Measurements from ENCODE around the gene BIN1. TPM values are rescaled to one million over a fixed set of nuclear protein-coding genes. Genes with fewer than 3 reads are reported as not detected.
"Not testable (repeated sequence)": the region's sequence is repeated elsewhere in the genome, so short reads cannot be mapped to it uniquely, and the experiment has no call there.

Gene BIN1
- total RNA-seq, 1 donor from 2014 or later: 47.7 TPM

DNA sequence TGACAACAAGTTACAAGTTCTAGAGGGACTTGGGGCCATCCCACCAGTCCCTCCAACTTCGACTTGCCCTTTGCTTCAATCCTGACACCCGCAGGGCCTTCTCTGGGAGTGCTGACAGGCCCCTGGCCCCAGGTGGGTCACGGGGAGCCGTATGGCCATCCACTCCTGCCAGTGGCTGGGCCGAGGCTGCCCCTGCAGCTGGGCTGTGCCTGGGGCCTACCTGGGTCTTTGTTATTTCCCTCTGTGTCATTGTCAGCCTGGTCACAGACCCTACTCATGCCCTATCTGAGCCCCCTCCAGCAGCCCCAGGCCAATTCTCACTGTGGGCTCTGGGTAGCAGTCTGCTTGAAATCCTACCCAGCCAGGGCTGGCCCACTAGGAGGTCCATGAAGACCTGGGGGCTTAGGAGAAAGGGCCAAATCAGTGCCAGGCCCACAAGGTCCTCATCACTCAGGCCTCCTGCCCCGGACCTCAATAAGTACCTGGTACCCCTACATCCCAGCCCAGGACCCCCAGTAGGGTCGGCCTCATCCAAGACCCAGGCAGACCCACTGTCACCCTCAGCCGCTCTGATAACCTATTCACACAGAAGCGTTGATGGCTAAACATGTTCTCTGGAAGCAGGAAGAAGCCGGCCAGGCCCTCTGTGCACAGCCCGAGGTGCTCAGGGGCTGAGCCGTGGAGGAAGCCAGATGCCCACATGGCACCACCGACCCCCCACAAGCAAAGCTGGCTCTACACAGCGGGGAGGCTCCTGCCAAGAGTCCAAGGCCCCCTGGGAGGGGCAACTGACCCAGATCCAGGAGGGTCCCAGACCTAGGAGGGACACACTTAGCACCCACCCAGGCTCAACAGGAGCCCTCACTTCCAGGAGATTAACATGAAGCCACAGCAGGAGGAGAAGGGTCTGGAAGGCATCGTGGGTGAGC lies 57.7 kb downstream of the BIN1 start:
- DNase-seq (ENCODE audit: low spot score): no peak

DNA sequence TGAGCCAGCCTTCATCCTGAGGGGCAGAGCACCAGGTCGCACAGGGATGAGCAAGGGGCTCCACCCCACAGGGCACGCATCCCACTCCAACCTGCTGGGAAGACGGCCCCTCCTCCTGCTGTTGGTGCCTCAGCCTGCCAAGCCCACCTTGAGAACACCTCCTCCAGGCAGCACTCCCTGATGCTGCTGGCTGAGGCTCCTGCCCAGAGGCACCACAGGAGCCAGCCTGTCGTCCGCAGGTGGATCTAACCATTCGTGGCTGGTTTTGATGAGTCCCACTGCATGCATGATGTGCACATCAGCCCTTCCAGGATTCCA lies 58.4 kb downstream of the BIN1 start:
- no peak for DNase-seq (ENCODE audit: low spot score)

DNA sequence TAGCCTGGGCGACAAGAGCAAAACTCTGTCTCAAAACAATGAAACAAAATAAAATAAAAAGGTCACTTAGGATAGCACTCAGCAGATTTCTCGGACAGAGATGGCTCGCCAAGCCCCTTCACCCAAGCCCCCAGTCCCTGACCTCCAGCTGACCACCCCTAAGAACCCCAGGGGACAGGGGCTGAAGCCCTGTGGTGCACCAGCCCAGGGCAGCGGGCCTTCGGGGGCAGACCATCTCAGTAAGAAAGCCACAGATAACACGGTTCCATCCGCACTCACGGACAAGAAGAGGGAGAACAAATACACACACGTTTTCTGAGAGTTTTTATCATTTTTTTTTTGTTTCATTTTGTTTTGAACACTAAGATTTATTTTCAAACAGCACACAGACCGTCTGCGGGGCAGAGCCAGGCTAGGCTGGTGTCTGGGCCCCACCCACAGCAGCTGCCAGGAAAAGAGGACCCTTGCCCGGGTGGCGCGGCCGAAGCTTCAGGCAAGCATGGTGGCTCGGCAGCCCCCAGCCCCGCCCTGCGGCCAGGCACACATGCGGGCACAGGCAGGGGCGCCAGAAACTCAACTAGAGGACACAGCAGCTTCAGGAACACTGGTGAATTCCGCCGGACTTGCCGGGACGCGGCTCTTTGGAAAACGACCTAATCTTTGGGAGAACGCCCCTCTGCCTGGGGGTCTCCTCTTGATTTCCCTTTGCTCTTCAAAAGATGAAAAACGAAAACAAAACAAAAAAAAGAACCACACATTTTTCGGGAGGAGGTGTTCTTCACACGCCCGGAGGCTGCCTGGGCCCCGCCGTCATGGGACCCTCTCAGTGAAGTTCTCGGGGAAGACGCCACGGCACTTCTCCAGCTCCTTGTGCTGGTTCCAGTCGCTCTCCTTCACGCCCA lies 59.0 kb downstream of the BIN1 start:
- no peak for DNase-seq (ENCODE audit: low spot score)

DNA sequence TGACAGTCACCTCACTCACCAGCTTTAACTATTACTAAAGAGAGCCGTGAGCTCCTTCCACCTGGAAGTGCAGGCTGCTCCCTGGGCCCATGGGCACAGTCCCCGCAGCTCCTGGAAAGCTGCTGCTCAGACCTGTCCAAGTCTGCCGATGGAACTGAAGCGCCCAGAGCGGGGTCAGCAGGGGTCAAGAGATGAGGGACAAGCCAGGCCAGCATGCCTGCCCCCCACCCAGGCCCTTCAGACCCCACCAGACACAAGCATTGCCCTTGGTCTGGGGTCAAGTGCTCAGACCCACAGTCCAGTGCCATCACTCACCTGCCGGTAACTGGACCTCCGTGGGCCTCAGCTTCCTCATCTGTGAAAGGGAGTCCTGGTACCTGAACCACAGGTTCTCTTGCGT lies 59.9 kb downstream of the BIN1 start:
- DNase-seq (ENCODE audit: low spot score): no peak

DNA sequence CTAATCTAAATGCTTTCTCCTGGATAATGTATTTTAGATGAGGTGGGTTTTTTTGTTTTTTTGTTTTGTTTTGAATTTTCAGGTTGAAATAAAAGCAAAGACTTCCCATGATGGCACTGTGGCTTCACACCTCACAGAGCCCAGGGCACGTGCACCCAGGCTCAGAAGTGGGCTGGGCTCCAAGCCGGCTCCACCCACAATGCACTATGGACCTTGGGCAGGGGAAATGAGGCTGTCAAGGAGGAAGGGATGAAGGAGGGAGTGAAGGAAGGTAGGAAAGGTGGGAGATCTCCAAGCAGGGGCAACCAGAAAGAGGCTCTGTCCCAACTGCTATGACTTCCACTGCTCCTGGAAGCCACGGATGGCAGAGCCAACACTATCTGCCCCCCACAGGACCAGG lies 60.4 kb downstream of the BIN1 start:
- no peak for DNase-seq (ENCODE audit: low spot score)

DNA sequence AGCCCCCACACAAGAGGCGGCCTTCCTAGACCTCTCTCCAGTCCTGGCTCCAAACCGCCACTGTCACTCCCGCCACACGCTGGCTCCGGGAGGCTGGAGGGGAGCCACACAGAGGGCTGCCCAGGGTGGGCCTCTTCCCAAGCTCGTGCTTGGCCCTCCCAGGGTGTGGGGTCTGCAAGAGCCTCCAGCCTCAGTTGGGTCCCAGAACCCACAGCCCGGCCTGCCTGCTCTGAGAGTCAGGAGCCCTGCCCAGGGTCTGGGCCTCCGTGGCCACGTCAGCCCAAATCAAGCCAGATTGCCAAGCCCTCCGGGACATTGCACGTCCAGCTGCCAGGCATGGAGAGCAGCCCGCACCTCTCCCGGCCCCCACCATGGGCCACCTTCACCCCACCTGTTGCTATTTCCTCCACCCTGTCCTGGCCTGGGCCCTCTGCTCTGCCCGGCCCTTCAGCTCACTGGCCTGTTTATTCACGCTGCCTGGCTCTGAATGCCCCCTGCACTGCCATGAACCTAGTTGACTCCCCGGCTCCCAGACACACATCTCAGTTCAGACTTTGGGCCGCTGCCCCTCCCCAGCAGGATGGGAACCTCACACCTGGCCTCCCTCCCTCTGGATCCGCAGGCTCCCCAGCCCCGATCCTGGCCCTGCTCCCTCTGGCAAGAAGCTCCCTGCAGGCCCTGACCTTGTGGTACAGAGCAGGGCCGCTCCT lies 61.0 kb downstream of the BIN1 start:
- no peak for DNase-seq (ENCODE audit: low spot score)

DNA sequence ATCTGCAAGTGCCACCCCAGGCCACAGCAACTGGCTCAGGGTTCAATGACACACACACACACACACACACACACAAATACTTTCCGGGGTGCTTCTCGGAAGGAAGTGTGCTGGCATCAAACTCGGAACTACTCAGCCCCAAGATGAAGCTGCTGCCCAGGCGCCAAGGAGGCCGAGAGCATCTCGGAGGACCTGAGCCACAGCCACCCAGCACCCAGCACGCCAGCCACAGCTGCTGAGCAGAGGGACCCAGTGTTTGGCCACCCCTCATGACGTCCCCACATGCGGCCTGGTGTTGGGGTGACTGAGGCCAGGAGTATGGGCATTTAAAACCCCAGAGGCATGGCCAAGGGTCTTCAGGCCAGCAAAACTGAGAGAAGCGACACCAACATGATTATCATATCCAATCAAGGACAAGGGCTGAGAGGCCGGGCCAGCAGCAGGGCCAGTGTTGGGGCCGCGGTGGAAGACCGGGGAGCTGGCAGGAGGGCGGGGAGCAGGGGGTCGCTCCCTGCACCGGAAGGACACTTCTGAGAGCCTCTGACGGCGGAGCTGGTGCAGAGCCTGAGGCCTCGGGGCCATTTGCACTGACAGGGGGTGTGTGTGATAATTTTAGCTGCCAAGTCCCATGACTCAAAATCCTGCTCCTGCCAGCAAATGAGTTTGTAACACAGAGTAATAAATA lies 61.8 kb downstream of the BIN1 start:
- DNase-seq (ENCODE audit: low spot score): no peak

DNA sequence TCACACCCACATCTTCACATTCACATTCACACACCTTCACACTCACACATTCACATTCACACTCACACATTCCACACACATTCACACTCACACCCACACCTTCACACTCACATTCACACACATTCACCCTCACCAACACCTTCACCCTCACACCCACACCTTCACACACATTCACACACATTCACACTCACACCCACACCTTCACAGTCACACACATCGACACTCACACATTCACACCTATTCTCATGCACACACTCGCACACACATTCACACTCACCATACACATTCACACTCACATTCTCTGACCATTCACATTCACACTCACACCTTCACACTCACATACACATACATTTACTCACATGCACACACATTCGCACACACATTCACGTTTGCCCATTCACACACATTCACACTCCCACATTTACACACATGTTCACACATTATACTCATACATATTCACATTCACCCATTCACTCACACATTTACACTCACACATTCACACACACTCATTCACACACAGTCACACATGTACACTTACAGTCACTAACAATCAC lies 62.7 kb downstream of the BIN1 start:
- no peak for DNase-seq (ENCODE audit: low spot score)

DNA sequence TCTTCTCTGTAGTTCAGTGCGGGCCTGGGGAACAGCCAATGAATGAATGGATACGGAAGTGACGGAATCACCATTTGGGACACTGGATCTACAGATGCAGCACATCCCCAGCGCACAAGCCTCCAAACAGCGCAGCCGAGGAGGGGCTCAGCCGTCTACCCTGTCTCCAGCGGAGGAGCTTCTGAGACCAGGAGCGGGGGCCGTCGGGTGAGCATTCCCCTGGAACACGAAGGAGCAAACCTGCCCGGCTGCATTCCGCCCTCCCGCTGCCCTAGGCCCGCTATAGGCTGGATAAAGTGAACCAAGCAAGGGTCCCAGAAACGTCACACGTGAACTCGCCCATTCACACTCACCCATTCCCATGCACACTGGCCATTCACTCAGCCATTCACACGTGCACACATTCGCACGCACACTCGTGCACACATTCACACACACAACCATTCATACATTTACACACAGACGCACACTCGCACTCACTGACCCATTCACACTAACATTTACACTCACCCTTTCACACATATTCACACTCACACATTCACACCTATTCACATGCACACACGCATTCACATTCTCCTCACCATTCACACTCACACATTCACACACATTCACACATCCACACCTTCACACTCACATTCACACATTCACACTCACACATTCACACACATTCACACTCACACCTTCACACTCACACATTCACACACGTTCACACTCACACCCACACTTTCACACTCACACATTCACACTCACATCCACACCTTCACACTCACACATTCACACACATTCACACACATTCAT lies 63.4 kb downstream of the BIN1 start:
- DNase-seq (ENCODE audit: low spot score): no peak

DNA sequence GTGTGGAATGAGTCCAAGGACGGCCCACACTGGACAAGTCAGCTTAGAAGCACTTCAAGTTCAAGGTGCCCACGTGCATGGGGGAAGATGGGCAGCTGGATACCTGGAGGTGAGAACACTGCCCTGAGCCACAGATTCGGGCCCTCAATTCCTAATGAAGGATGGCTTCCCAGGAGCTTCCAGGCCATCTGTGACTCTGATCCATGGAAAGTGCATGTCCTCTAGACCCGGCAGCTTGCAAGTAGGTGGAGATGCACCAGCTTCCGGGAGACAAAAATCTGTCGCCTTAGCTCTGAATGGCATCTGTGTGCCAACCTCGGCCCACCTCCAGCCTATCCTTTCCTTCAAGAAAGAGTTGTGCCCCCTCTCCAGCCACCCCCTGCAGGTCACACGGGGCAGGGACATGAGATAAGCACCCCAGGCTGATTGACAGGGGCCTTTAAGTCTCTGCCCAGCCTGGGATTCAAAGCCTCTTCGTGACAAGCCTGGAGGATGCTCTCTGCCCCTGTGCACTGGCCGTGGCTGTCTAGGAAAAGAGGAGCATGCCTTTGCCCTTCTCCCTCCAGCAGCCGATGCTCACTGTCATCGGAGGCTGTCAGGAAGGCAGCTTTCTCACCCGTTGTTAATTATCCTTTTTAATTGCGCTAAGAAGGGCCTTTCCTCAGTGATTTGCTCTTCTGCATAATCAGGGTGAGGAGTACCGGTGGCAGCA lies 65.5 kb downstream of the BIN1 start:
- no peak for DNase-seq (ENCODE audit: low spot score)

DNA sequence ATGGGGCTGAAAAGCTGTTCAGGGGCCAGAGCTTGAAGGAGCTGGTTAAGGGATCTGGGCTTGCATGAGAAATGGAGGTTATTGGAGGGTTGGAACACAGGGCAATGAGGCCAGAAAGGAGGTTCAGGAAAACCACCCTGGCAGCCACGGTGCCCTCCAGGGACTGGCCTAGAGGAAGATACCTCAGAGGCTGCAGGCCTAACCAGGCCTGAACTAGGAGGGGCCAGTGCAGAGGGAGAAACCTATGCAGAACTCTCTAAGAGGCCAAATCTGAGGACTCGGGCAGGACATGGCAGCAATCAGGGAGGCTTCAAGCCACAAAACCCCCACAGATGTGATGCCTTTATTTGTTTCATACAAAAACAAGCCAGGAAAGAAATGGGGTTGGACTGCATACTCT lies 66.8 kb downstream of the BIN1 start:
- DNase-seq (ENCODE audit: low spot score): no peak

DNA sequence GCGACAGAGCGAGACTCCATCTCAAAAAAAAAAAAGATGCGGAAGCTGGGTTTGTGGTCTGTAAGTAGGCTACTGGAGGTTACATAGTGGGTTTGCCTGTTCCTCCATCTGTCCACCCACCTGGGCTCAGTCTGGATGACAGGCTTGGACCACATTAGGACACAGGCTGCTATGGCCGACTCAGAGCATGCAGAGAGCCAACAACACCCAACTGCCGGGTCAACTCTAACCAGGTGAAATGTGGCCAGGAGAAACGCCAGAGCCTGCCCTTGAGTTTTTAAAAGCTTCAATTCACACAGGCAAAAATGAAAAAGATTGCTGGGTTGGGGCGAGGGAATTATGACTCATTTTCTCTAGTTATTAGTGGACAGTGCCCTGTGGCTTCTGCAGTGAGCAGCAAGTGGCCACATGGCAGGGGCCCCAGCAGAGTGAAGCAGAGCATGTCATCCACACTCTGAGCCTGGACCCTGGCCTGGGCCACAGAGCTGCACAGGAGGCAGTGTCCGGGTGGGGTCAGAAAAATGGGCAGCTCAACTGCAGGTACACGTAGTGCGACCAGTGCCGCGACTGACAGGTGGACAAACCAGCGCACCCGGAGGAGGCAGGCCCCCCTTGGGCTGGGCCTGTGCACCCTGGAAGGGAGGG lies 67.4 kb downstream of the BIN1 start:
- no peak for DNase-seq (ENCODE audit: low spot score)

DNA sequence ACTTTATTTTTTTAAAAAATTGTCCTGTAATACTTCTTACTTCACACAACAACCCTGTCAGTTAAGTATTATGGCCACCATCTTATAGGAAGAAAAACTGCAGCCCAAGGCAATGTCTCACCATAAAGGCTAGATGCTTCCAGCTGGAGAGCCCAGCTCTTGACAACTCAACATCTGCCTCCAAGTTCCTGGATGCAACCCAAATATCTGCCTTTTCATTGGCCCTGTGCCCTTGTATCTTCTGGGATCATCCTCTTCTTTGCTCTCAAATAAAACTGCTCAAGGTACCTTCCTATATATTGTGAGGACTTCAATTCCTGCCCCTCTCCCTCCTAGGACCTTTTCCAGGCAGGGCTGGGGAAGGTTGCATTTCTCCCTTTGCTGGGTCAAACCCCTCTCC lies 69.5 kb downstream of the BIN1 start:
- no peak for DNase-seq (ENCODE audit: low spot score)

DNA sequence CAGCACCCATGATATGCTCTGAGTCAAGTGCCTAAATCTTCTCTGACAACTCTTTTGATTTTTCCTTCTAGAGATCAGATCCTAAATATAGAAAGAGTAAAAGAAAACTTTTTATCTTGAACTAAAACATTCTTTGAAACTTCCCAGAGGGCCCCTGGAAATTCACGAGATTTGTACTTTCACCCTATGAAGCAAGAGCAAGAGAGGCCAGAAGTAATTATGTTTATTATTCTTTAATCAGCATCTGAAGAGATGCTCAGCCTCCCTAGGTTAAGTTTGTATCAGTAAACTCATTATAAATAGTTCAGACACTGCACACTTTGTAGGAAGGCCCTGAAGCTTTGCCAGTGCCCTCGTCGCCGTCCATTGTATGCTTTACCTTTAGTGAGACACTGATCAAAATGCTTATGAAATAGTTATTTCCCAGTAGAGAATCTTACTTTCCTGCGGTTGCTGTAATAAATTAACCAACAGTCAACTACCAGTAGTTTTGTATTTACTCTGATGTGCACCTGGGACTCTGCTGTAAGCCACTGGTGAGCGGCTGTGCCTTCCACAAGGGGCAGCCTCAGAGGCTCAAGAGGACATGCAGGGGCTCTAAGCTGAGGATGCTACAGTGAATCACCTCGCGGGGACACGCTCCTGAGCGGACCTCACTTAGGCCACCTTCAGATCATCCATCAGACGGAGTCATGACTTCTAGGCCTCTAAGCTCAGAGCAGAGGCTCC lies 71.9 kb downstream of the BIN1 start:
- no peak for DNase-seq (ENCODE audit: low spot score)

DNA sequence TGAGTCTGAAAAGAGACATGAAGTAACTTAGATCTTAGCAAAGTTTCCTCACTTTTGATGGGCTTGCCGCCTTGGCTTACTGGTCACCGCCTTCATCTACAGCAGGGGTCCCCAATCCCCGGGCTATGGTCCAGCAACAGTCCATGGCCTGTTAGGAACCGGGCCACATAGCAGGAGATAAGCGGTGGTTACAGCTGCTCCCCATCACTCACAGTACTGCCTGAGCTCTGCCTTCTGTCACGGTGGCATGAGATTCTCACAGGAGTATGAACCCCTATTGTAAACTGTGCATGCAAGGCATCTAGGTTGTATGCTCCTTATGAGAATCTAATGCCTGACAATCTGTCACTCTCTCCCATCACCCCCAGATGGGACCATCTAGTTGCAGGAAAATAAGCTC lies 72.9 kb downstream of the BIN1 start:
- DNase-seq (ENCODE audit: low spot score): no peak

DNA sequence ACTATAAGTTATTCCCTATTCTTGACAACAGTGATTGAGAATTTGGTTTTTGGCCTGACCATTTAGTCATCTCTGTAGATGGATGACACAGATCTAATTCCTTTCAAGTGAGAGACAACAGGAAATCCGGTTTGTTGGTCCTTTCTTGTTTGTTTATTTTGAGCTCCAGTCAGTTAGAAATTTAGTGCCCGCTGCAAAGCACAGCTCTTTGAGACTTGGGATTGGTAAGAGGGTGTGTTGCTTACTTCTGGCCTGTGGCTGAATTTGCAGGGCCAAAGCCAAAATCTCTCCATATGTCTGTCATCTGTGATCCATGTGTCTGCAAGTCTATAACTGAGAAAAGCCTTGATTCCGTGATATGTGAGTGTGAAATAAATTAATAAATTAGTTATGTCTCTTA lies 74.3 kb downstream of the BIN1 start:
- DNase-seq (ENCODE audit: low spot score): no peak

DNA sequence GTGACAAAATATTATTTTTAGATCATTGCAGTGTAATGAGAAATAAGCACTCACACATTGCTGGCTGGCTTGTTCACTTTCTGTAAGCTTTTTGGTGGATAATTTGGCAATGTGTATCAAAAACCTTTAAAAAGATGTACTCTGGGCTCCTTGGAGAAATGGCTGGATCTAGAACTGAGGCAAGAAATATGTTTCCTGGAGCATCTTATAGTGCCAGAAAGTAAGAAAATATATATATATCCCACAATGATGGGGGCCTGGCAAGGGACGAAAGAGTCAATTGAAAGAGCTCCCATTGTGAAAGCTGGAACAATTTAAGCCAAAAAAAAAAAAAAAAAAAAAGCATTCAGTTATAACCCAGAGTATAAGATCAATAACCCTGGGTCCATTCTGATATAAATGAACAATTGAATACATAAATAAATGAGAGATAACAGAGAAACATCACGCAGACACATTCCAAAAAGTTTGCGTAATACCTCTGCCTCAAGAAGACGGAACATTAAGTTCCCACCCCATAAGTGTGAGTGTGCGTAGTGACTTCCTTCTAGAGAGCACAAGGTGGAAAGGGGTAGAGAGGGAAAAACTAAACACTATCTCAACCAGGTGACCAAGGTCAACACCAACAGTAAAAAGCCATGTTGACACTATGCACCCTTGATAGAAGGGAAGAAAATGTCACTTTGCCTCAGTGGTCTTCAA lies 77.5 kb downstream of the BIN1 start:
- DNase-seq (ENCODE audit: low spot score): no peak

DNA sequence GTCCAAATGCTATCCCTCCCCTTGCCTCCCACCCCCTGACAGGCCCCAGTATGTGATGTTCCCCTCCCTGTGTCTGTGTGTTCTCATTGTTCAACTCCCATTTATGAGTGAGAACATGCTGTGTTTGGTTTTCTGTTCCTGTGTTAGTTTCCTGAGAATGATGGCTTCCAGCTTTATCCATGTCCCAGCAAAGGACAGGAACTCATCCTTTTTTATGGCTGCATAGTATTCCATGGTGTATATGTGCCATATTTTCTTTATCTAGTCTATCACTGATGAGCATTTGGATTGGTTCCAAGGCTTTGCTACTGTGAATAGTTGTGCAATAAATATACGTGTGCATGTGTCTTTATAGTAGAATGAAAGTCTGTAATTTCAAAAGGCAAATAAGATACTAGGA lies 78.2 kb downstream of the BIN1 start:
- DNase-seq (ENCODE audit: low spot score): not testable (repeated sequence)

Data from umbilical cord (tissue), 2 donors.